HCT116 (cell line): ENCODE data around the gene EVX2. TPM values are rescaled to one million over a fixed set of nuclear protein-coding genes. Genes with fewer than 3 reads are reported as not detected.

ENCODE experiments used
- ATAC-seq: fragments of 200-7000 bp; cut with Tn5 transposase; 2 replicates; pipeline ENCODE4 v1.9.1; 2020; ENCODE audit warnings: mild to moderate bottlenecking, moderate library complexity
- BruUV-seq: library from RNA; stranded (reverse); fragments of 400-500 nt; replicated peaks from 2 replicates; lab custom pipeline; 2021; lab: Mats Ljungman, UMichigan
- CTCF ChIA-PET: fragments of 300-600 bp; sonication (Branson Sonifier 250); formaldehyde crosslinking; loops from one replicate; lab custom pipeline; 2021; ENCODE audit warnings: antibody characterized with exemption; lab: Charles Lee
- POLR2A ChIA-PET: fragments of 300-600, 350-600 bp; sonication (Branson Sonifier 250); formaldehyde crosslinking; loops from one replicate; lab custom pipeline; 2021; ENCODE audit warnings: antibody characterized with exemption; lab: Charles Lee
- RAD21 ChIA-PET, 2 experiments: fragments of 300-600 bp; sonication (Branson Sonifier 250); formaldehyde crosslinking; loops; one replicate each; lab custom pipeline; 2023; ENCODE audit warnings: low total read pairs in 2 of 2; ENCODE audit not compliant: uncharacterized antibody in 2 of 2, unreplicated experiment in 2 of 2, low non-redundant PET in 1 of 2; lab: Charles Lee
- DNase-seq: peaks from one replicate; pipeline ENCODE4 v3.0.0-alpha.2; 2010; ENCODE audit warnings: low read depth, low spot score
- H2AFZ ChIP-seq: fragments of 200-600 bp; shearing (Covaris generic), sonication (generic); 2 replicates; pipeline ENCODE4 v1.6.1; 2017; ENCODE audit warnings: low read depth, mixed run types, mixed read lengths, antibody characterized with exemption, low read length; ENCODE audit not compliant: poor library complexity, severe bottlenecking
- H3K27ac ChIP-seq: 2 replicates; pipeline ENCODE4 v1.5.1; 2012; ENCODE audit warnings: low read depth, low read length
- H3K27me3 ChIP-seq: fragments of 200-600 bp; sonication (generic); 2 replicates; pipeline ENCODE4 v1.6.1; 2016; ENCODE audit warnings: mixed run types, low read length, mixed read lengths; ENCODE audit not compliant: insufficient read depth
- H3K36me3 ChIP-seq, 2 experiments: fragments of 200-500 bp in 1 of 2; fragments of 200-600 bp in 1 of 2; sonication (Bioruptor generic) in 1 of 2; sonication (generic) in 1 of 2; 2 replicates each; pipeline versions ENCODE4 v1.5.1 to v1.6.1; 2014 to 2016; ENCODE audit warnings: low read length in 2 of 2, inconsistent platforms in 1 of 2, mixed read lengths in 1 of 2, mixed run types in 1 of 2; ENCODE audit not compliant: insufficient read depth in 2 of 2, control insufficient read depth in 1 of 2
- H3K4me1 ChIP-seq, 2 experiments: fragments of 200-600 bp in 1 of 2; sonication (generic) in 1 of 2; 2 replicates each; pipeline versions ENCODE4 v1.5.1 to v1.6.1; 2012 to 2017; ENCODE audit warnings: low read length in 2 of 2, inconsistent platforms in 1 of 2, mild to moderate bottlenecking in 1 of 2, mixed read lengths in 1 of 2, mixed run types in 1 of 2, moderate library complexity in 1 of 2; ENCODE audit not compliant: insufficient read depth in 2 of 2, control insufficient read depth in 1 of 2
- H3K4me2 ChIP-seq: fragments of 200-600 bp; sonication (generic); 2 replicates; pipeline ENCODE4 v1.6.1; 2017; ENCODE audit warnings: mixed run types, low read length, mixed read lengths
- H3K4me3 ChIP-seq, 2 experiments: fragments of 200-600 bp in 1 of 2; sonication (generic) in 1 of 2; replicated peaks in 1 of 2; 2 replicates each; pipeline ENCODE4 v1.5.1; 2011 to 2016; ENCODE audit warnings: low read length in 2 of 2, control low read depth in 1 of 2, low read depth in 1 of 2, mild to moderate bottlenecking in 1 of 2, mixed read lengths in 1 of 2, mixed run types in 1 of 2
- H3K79me2 ChIP-seq: fragments of 200-600 bp; sonication (generic); 2 replicates; pipeline ENCODE4 v1.6.1; 2017; ENCODE audit warnings: mild to moderate bottlenecking, mixed run types, low read length, moderate library complexity, mixed read lengths; ENCODE audit not compliant: insufficient read depth
- H3K9ac ChIP-seq: fragments of 200-600 bp; sonication (generic); 2 replicates; pipeline ENCODE4 v1.6.1; 2016; ENCODE audit warnings: low read length, mixed read lengths
- H3K9me2 ChIP-seq: fragments of 200-600 bp; sonication (generic), shearing (Covaris generic); 2 replicates; pipeline ENCODE4 v1.6.1; 2017; ENCODE audit warnings: mixed run types, mild to moderate bottlenecking, moderate library complexity; ENCODE audit not compliant: insufficient read depth
- H3K9me3 ChIP-seq, 2 experiments: fragments of 200-500 bp in 1 of 2; fragments of 200-600 bp in 1 of 2; sonication (Bioruptor generic) in 1 of 2; sonication (generic) in 1 of 2; 2 replicates each; pipeline ENCODE4 v1.6.1; 2014 to 2017; ENCODE audit warnings: low read length in 2 of 2, mixed read lengths in 2 of 2, inconsistent platforms in 1 of 2, low read depth in 1 of 2, mild to moderate bottlenecking in 1 of 2, mixed run types in 1 of 2, moderate library complexity in 1 of 2; ENCODE audit not compliant: control insufficient read depth in 1 of 2, insufficient read depth in 1 of 2
- H4K20me1 ChIP-seq: fragments of 200-600 bp; sonication (generic), shearing (Covaris generic); 2 replicates; pipeline ENCODE4 v1.6.1; 2017; ENCODE audit warnings: mixed run types, mild to moderate bottlenecking, moderate library complexity; ENCODE audit not compliant: insufficient read depth
- ATF3 ChIP-seq: IDR thresholded peaks from 2 replicates; pipeline ENCODE4 v1.6.1; 2012
- CBX3 ChIP-seq: IDR thresholded peaks from 2 replicates; pipeline ENCODE4 v1.6.1; 2012; ENCODE audit warnings: low read depth
- CEBPB ChIP-seq: IDR thresholded peaks from 2 replicates; pipeline ENCODE4 v1.6.1; 2012; ENCODE audit warnings: low read depth
- ELF1 ChIP-seq: IDR thresholded peaks from 2 replicates; pipeline ENCODE4 v1.6.1; 2012; ENCODE audit warnings: low read depth, borderline replicate concordance
- EZH2 ChIP-seq: fragments of 200-600 bp; sonication (generic); IDR thresholded peaks from 2 replicates; pipeline ENCODE4 v1.6.1; 2017; ENCODE audit warnings: antibody characterized with exemption, mixed run types
- EZH2phosphoT487 ChIP-seq: fragments of 200-600 bp; IDR thresholded peaks from 2 replicates; pipeline ENCODE4 v1.6.1; 2018; ENCODE audit warnings: antibody characterized with exemption, borderline replicate concordance
- JUND ChIP-seq: IDR thresholded peaks from 2 replicates; pipeline ENCODE4 v1.6.1; 2012
- POLR2AphosphoS5 ChIP-seq: IDR thresholded peaks from 2 replicates; pipeline ENCODE4 v1.6.1; 2011; ENCODE audit warnings: mild to moderate bottlenecking, low read depth, low read length, moderate library complexity
- REST ChIP-seq: IDR thresholded peaks from 2 replicates; pipeline ENCODE4 v1.6.1; 2012; ENCODE audit warnings: low read depth
- SIN3A ChIP-seq: IDR thresholded peaks from 2 replicates; pipeline ENCODE4 v1.6.1; 2012; ENCODE audit warnings: low read depth
- SP1 ChIP-seq: IDR thresholded peaks from 2 replicates; pipeline ENCODE4 v1.6.1; 2012; ENCODE audit warnings: low read depth
- TCF7L2 ChIP-seq: IDR thresholded peaks from 2 replicates; pipeline ENCODE4 v1.7.0; 2011; ENCODE audit warnings: borderline replicate concordance, inconsistent platforms; ENCODE audit not compliant: insufficient read depth, insufficient read length; ENCODE audit errors: extremely low read depth
- YY1 ChIP-seq: IDR thresholded peaks from 2 replicates; pipeline ENCODE4 v1.6.1; 2011; ENCODE audit warnings: low read length, low read depth, moderate library complexity, mild to moderate bottlenecking; ENCODE audit not compliant: insufficient replicate concordance; ENCODE audit errors: extremely low read depth
- ZBTB33 ChIP-seq: IDR thresholded peaks from 2 replicates; pipeline ENCODE4 v1.6.1; 2011; ENCODE audit warnings: mild to moderate bottlenecking, low read length, moderate library complexity; ENCODE audit not compliant: insufficient replicate concordance; ENCODE audit errors: extremely low read depth
- ZNF274 ChIP-seq: fragments of 200-500 bp; sonication (Bioruptor generic); IDR thresholded peaks from 2 replicates; pipeline ENCODE4 v1.6.1; 2014; ENCODE audit warnings: mild to moderate bottlenecking, low read depth, low read length, inconsistent platforms
- intact Hi-C: fragments of 100-400 bp; cut with micrococcal nuclease; formaldehyde crosslinking; loops from 2 replicates; pipeline ENCODE4 v1.10.0; 2022
- total RNA-seq: library from RNA; stranded (reverse); gene quantifications from one replicate; pipeline ENCODE4 v1.2.1, GENCODE V29; 2021; ENCODE audit not compliant: unreplicated experiment

EVX2 gene
- total RNA-seq, 1 experiment from 2014 or later, result not detected

- ATAC-seq, result no peak
- no peaks in the 10 kb centered on the region for H3K36me3 ChIP-seq
- H3K4me1 ChIP-seq, result peaks cover 0 to 12% of the 10 kb centered on the region in 2 experiments; a peak in 1 of 4 replicates
- H2AFZ ChIP-seq, result no peak overlapping the region
- no peaks in the 10 kb centered on the region for H3K9me3 ChIP-seq
- H3K27me3 ChIP-seq, result no peaks in the 10 kb centered on the region
- POLR2A ChIA-PET, result no interaction called here
- intact Hi-C loops, result no loop called here
- no peak overlapping the region for H3K27ac ChIP-seq
- TF ChIP-seq JUND (no peak), CBX3 (no peak), REST (no peak), ZBTB33 (no peak), POLR2AphosphoS5 (no peak), ATF3 (no peak), YY1 (no peak), CEBPB (no peak), ZNF274 (no peak), SP1 (no peak), EZH2 (no peak), ELF1 (no peak), TCF7L2 (no peak), EZH2phosphoT487 (no peak), SIN3A (no peak)
- H3K9ac ChIP-seq, result no peak overlapping the region
- BruUV-seq, result no TSS peak
- no peak overlapping the region for H3K4me3 ChIP-seq
- CTCF ChIA-PET, result no interaction called here
- RAD21 ChIA-PET, result no interaction called here
- no peak for DNase-seq
- no peaks in the 10 kb centered on the region for H3K79me2 ChIP-seq
- H3K4me2 ChIP-seq, result no peak overlapping the region
- no peaks in the 10 kb centered on the region for H4K20me1 ChIP-seq
- no peaks in the 10 kb centered on the region for H3K9me2 ChIP-seq
These were observed 31.3 kb upstream of the EVX2 start for GRCh38 chr2:176114930-176115625.
